OCI-LY1 (cell line): ENCODE results near the gene GFOD1.

Experiments
- H2AFZ ChIP-seq: fragments of 200-600 bp; sonication (generic), shearing (Covaris generic); 2 replicates; pipeline ENCODE4 v1.6.0; 2014; ENCODE audit warnings: antibody characterized with exemption, mild to moderate bottlenecking, low read length
- H3F3A ChIP-seq: fragments of 200-600 bp; sonication (generic), shearing (Covaris generic); 2 replicates; pipeline ENCODE4 v1.6.0; 2014; ENCODE audit warnings: mild to moderate bottlenecking, antibody characterized with exemption, low read length, moderate library complexity; ENCODE audit not compliant: insufficient read depth
- H3K27ac ChIP-seq: fragments of 200-600 bp; sonication (generic); 2 replicates; pipeline ENCODE4 v1.5.1; 2014; ENCODE audit warnings: low read length, mixed run types, mild to moderate bottlenecking, low read depth; ENCODE audit not compliant: poor library complexity, severe bottlenecking
- H3K27me3 ChIP-seq: fragments of 200-600 bp; sonication (generic); 2 replicates; pipeline ENCODE4 v1.6.0; 2014; ENCODE audit warnings: antibody characterized with exemption, mild to moderate bottlenecking, low read length, moderate library complexity; ENCODE audit not compliant: insufficient read depth
- H3K36me3 ChIP-seq: fragments of 200-600 bp; sonication (generic); 2 replicates; pipeline ENCODE4 v1.6.1; 2014; ENCODE audit warnings: mild to moderate bottlenecking, antibody characterized with exemption, low read length, moderate library complexity, mixed read lengths; ENCODE audit not compliant: insufficient read depth
- H3K4me1 ChIP-seq: fragments of 200-600 bp; sonication (generic); 2 replicates; pipeline ENCODE4 v1.5.1; 2014; ENCODE audit warnings: mild to moderate bottlenecking, low read length, moderate library complexity; ENCODE audit not compliant: insufficient read depth, severe bottlenecking
- H3K4me2 ChIP-seq: fragments of 200-600 bp; sonication (generic), shearing (Covaris generic); 2 replicates; pipeline ENCODE4 v1.6.1; 2014; ENCODE audit warnings: low read length
- H3K4me3 ChIP-seq: fragments of 200-600 bp; sonication (generic); 2 replicates; pipeline ENCODE4 v1.5.1; 2014; ENCODE audit warnings: low read length, low read depth, mild to moderate bottlenecking, mixed read lengths; ENCODE audit not compliant: poor library complexity, severe bottlenecking
- H3K79me2 ChIP-seq: fragments of 200-600 bp; shearing (Covaris generic); 2 replicates; pipeline ENCODE4 v1.6.1; 2016; ENCODE audit warnings: mixed run types, low read length, mixed read lengths; ENCODE audit not compliant: insufficient read depth
- H3K9ac ChIP-seq: fragments of 200-600 bp; sonication (generic), shearing (Covaris generic); 2 replicates; pipeline ENCODE4 v1.6.1; 2014; ENCODE audit warnings: mild to moderate bottlenecking, low read length, mixed read lengths
- H3K9me2 ChIP-seq: fragments of 200-600 bp; sonication (generic), shearing (Covaris generic); 2 replicates; pipeline ENCODE4 v1.6.1; 2014; ENCODE audit warnings: low read depth, mild to moderate bottlenecking, low read length, mixed read lengths
- H3K9me3 ChIP-seq: fragments of 200-600 bp; shearing (Covaris generic); 2 replicates; pipeline ENCODE4 v1.6.1; 2014; ENCODE audit warnings: low read length, mixed read lengths
- H4K20me1 ChIP-seq: fragments of 200-600 bp; sonication (generic), shearing (Covaris generic); 2 replicates; pipeline ENCODE4 v1.6.0; 2016; ENCODE audit warnings: mild to moderate bottlenecking, low read length; ENCODE audit not compliant: insufficient read depth
- CTCF ChIP-seq: fragments of 200-600 bp; sonication (generic), shearing (Covaris generic); IDR thresholded peaks from 2 replicates; pipeline ENCODE4 v1.5.1; 2017; ENCODE audit warnings: mild to moderate bottlenecking, antibody characterized with exemption, low read length, moderate library complexity, mixed read lengths
- EZH2 ChIP-seq: fragments of 200-600 bp; sonication (generic), shearing (Covaris generic); IDR thresholded peaks from 2 replicates; pipeline ENCODE4 v1.8.0; 2017; ENCODE audit warnings: borderline replicate concordance, mixed run types, mild to moderate bottlenecking, antibody characterized with exemption, low read length, moderate library complexity, mixed read lengths

The GFOD1 gene

GRCh38 chr6:13352165-13352564 is 135.2 kb downstream of the GFOD1 start:
- no peak overlapping the region for H3K4me3 ChIP-seq
- H3K4me1 ChIP-seq, result peaks cover 30% of the 10 kb centered on the region
- no peak for TF ChIP-seq EZH2
- TF ChIP-seq CTCF, result no peak
- H3K79me2 ChIP-seq, result no peaks in the 10 kb centered on the region
- H3K27ac ChIP-seq, result no peak overlapping the region
- no peaks in the 10 kb centered on the region for H4K20me1 ChIP-seq
- H3K4me2 ChIP-seq, result no peak overlapping the region
- H3K9ac ChIP-seq, result no peak overlapping the region
- H2AFZ ChIP-seq, result no peak overlapping the region
- H3K9me2 ChIP-seq, result no peaks in the 10 kb centered on the region
- no peaks in the 10 kb centered on the region for H3K27me3 ChIP-seq
- no peaks in the 10 kb centered on the region for H3K36me3 ChIP-seq
- peaks cover 5% of the 10 kb centered on the region; the same call in 1 of the 2 replicates for H3F3A ChIP-seq
- no peaks in the 10 kb centered on the region for H3K9me3 ChIP-seq

- no peaks in the 10 kb centered on the region for H3K9me3 ChIP-seq
- no peak overlapping the region for H3K4me3 ChIP-seq
- no peaks in the 10 kb centered on the region for H3K27me3 ChIP-seq
- peaks cover 21% of the 10 kb centered on the region for H3K4me1 ChIP-seq
- TF ChIP-seq CTCF (no peak), EZH2 (no peak)
- no peaks in the 10 kb centered on the region for H4K20me1 ChIP-seq
- no peak overlapping the region for H3K4me2 ChIP-seq
- H2AFZ ChIP-seq, result no peak overlapping the region
- H3K27ac ChIP-seq, result no peak overlapping the region
- H3K79me2 ChIP-seq, result no peaks in the 10 kb centered on the region
- H3F3A ChIP-seq, result peaks cover 1% of the 10 kb centered on the region; the same call in 1 of the 2 replicates
- no peaks in the 10 kb centered on the region for H3K9me2 ChIP-seq
- no peaks in the 10 kb centered on the region for H3K36me3 ChIP-seq
- no peak overlapping the region for H3K9ac ChIP-seq
Measured at GRCh38 chr6:13351271-13351670, 136.1 kb downstream of the GFOD1 start.

DNA sequence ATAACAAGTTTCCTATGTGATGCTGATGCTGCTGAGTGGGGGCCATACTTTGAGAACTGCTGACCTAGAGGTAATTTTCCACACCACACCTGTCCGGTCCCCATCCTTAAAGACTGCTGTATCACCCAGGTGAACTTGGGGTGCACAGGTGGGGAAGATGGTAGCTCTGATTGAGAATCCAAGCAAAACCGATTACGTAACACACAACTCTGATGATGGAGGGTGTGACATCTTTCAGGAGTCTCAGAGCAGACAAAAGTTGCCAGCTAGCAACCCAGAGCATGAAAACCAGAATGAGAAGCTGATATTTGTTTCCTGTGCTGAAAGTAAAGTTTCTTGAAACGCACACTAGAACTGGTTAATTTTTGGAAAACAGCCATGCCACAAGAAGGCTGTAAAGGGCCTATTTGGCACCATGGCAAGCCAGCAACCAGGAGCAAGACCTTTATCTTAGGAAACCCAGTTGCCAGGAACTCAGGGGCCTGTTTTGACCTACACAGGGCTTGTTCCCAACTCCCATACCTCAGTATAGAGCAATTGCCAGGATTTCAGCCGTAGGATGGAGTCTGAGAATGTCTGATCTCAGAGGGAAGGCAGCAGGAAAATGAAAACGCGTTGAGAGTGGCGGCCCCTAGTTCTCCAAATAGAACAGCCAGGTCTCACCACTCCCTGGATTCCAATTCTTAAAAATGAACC is 137.4 kb downstream of the GFOD1 start:
- TF ChIP-seq EZH2, result no peak
- TF ChIP-seq CTCF, result no peak

More for the DNA sequence above, 137.4 kb downstream of the GFOD1 start:
- H3F3A ChIP-seq, result no peaks in the 10 kb centered on the region
- H3K27me3 ChIP-seq, result no peaks in the 10 kb centered on the region
- H3K27ac ChIP-seq, result no peak overlapping the region
- no peaks in the 10 kb centered on the region for H3K9me2 ChIP-seq
- no peaks in the 10 kb centered on the region for H4K20me1 ChIP-seq
- peaks cover 8% of the 10 kb centered on the region for H3K4me1 ChIP-seq
- H3K4me3 ChIP-seq, result no peak overlapping the region
- no peaks in the 10 kb centered on the region for H3K79me2 ChIP-seq
- H3K36me3 ChIP-seq, result no peaks in the 10 kb centered on the region
- H3K9ac ChIP-seq, result no peak overlapping the region
- H3K4me2 ChIP-seq, result no peak overlapping the region
- no peak overlapping the region for H2AFZ ChIP-seq
- H3K9me3 ChIP-seq, result no peaks in the 10 kb centered on the region
